A172 (cell line): Measurements from ENCODE around the gene SLC9A5. TPM values are rescaled to one million over a fixed set of nuclear protein-coding genes. Genes with fewer than 3 reads are reported as not detected.
A peak's percentile ranks its signal among the peaks of the same experiment; 100 is the strongest.

ENCODE experiments used
- DNase-seq: peaks from one replicate; pipeline ENCODE4 v3.0.0-alpha.2; 2015; ENCODE audit warnings: low spot score
- total RNA-seq: library from RNA; depleted of rRNA; stranded (reverse); fragments of >200 nt; shearing (Covaris generic); gene quantifications from 2 replicates; pipeline ENCODE4 v1.2.3, GENCODE V29; 2014

Gene SLC9A5
- total RNA-seq, 1 experiment from 2014 or later, result 0.03 TPM

- no peak for DNase-seq
Observed at GRCh38 chr16:67281536-67282446, 33.0 kb downstream of the SLC9A5 start.

- no peak for DNase-seq
Observed at GRCh38 chr16:67282447-67282805, 33.6 kb downstream of the SLC9A5 start.

- DNase-seq, result peak; percentile 46
Observed at GRCh38 chr16:67283039-67283825, 34.5 kb downstream of the SLC9A5 start.

GRCh38 chr16:67283826-67284555 lies 35.2 kb downstream of the SLC9A5 start:
- DNase-seq, result no peak

GRCh38 chr16:67284699-67285646 lies 36.2 kb downstream of the SLC9A5 start:
- peak; percentile 52 for DNase-seq

GRCh38 chr16:67286441-67287235 lies 37.9 kb downstream of the SLC9A5 start:
- peak; percentile 70 for DNase-seq

- no peak for DNase-seq
Observed at GRCh38 chr16:67287960-67288359, 39.2 kb downstream of the SLC9A5 start.

- no peak for DNase-seq
Observed at GRCh38 chr16:67291461-67291860, 42.7 kb downstream of the SLC9A5 start.

GRCh38 chr16:67294171-67294757 lies 45.5 kb downstream of the SLC9A5 start:
- no peak for DNase-seq

GRCh38 chr16:67294938-67295361 lies 46.2 kb downstream of the SLC9A5 start:
- no peak for DNase-seq

- peak; percentile 80 for DNase-seq
Observed at GRCh38 chr16:67296420-67296819, 47.6 kb downstream of the SLC9A5 start.

- DNase-seq, result no peak
Observed at GRCh38 chr16:67298277-67298676, 49.5 kb downstream of the SLC9A5 start.

- DNase-seq, result no peak
Observed at GRCh38 chr16:67299269-67299668, 50.5 kb downstream of the SLC9A5 start.

GRCh38 chr16:67301080-67301782 lies 52.5 kb downstream of the SLC9A5 start:
- DNase-seq, result no peak

- no peak for DNase-seq
Observed at GRCh38 chr16:67302076-67302475, 53.3 kb downstream of the SLC9A5 start.

- DNase-seq, result no peak
Observed at GRCh38 chr16:67302970-67303369, 54.2 kb downstream of the SLC9A5 start.

- no peak for DNase-seq
Observed at GRCh38 chr16:67304020-67304419, 55.2 kb downstream of the SLC9A5 start.

GRCh38 chr16:67305216-67306071 lies 56.7 kb downstream of the SLC9A5 start:
- DNase-seq, result no peak
